Activated naive CD8-positive, alpha-beta T cell treated with anti-CD3 and anti-CD28 coated beads, Interleukin-2, amount 50 U/mL, for 16 hours (primary cell): ENCODE data around the gene RASGEF1C.

Source experiments
- DNase-seq: peaks from one replicate; pipeline ENCODE4 v3.0.0-alpha.2; 2020; ENCODE audit warnings: low read depth, low spot score

The RASGEF1C gene

GRCh38 chr5:180179442-180180420, 29.3 kb downstream of the RASGEF1C start:
- no peak for DNase-seq

- DNase-seq = no peak
These were observed 30.2 kb downstream of the RASGEF1C start for GRCh38 chr5:180178531-180179441.

GRCh38 chr5:180176191-180176590, 32.8 kb downstream of the RASGEF1C start:
- no peak for DNase-seq

GRCh38 chr5:180175015-180175431, 34.0 kb downstream of the RASGEF1C start:
- no peak for DNase-seq

- DNase-seq = no peak
These were observed 34.4 kb downstream of the RASGEF1C start for GRCh38 chr5:180174587-180174972.

GRCh38 chr5:180173875-180174586, 35.0 kb downstream of the RASGEF1C start:
- DNase-seq = no peak

- no peak for DNase-seq
These were observed 35.8 kb downstream of the RASGEF1C start for GRCh38 chr5:180173198-180173544.

- no peak for DNase-seq
These were observed 36.4 kb downstream of the RASGEF1C start for GRCh38 chr5:180172447-180173197.

GRCh38 chr5:180171568-180172094, 37.4 kb downstream of the RASGEF1C start:
- DNase-seq = no peak

- no peak for DNase-seq
These were observed 38.0 kb downstream of the RASGEF1C start for GRCh38 chr5:180170810-180171567.

GRCh38 chr5:180170106-180170809, 38.8 kb downstream of the RASGEF1C start:
- no peak for DNase-seq

- DNase-seq = no peak
These were observed 39.5 kb downstream of the RASGEF1C start for GRCh38 chr5:180169248-180170105.

GRCh38 chr5:180168758-180169157, 40.3 kb downstream of the RASGEF1C start:
- DNase-seq = no peak

- DNase-seq = no peak
These were observed 42.8 kb downstream of the RASGEF1C start for GRCh38 chr5:180166176-180166575.

- no peak for DNase-seq
These were observed 46.7 kb downstream of the RASGEF1C start for GRCh38 chr5:180162304-180162661.

GRCh38 chr5:180161420-180162303, 47.3 kb downstream of the RASGEF1C start:
- DNase-seq = no peak

- no peak for DNase-seq
These were observed 48.2 kb downstream of the RASGEF1C start for GRCh38 chr5:180160789-180161188.
